Stimulated activated CD4-positive, alpha-beta T cell treated with anti-CD3 and anti-CD28 coated beads, Interleukin-2, amount 100 ng/mL, for 24 hours (primary cell): ENCODE measurements around the gene IQCE.

Source experiments
- DNase-seq, 2 donors: peaks; one replicate each; pipeline ENCODE4 v3.0.0-alpha.2; 2020

Gene IQCE

GRCh38 chr7:2558629-2559282 lies at the start of gene IQCE:
TSS of gene IQCE (plus strand) at chr7:2558979. CDS start at chr7:2559182, 203 bp downstream.
- DNase-seq: peak; percentile 92 to 94

- DNase-seq: no peak
Observed at GRCh38 chr7:2509298-2509906, 49.4 kb upstream of the IQCE start.

- DNase-seq: no peak
Observed at GRCh38 chr7:2510130-2510776, 48.5 kb upstream of the IQCE start.

- DNase-seq: peak; percentile 56 to 61
Observed at GRCh38 chr7:2510909-2511768, 47.6 kb upstream of the IQCE start.

GRCh38 chr7:2511769-2512168 lies 47.0 kb upstream of the IQCE start:
- no peak for DNase-seq

GRCh38 chr7:2512179-2512661 lies 46.6 kb upstream of the IQCE start:
- DNase-seq: no peak

- no peak for DNase-seq
Observed at GRCh38 chr7:2512713-2513112, 46.1 kb upstream of the IQCE start.

GRCh38 chr7:2513702-2514101 lies 45.1 kb upstream of the IQCE start:
- DNase-seq: no peak

- no peak for DNase-seq
Observed at GRCh38 chr7:2514473-2515423, 44.0 kb upstream of the IQCE start.

GRCh38 chr7:2515424-2516193 lies 43.2 kb upstream of the IQCE start:
- no peak for DNase-seq

GRCh38 chr7:2516194-2516555 lies 42.6 kb upstream of the IQCE start:
- no peak for DNase-seq

- DNase-seq: no peak
Observed at GRCh38 chr7:2517026-2517425, 41.8 kb upstream of the IQCE start.

- no peak for DNase-seq
Observed at GRCh38 chr7:2517678-2518507, 40.9 kb upstream of the IQCE start.

GRCh38 chr7:2518737-2519118 lies 40.1 kb upstream of the IQCE start:
- no peak for DNase-seq

GRCh38 chr7:2519119-2519930 lies 39.5 kb upstream of the IQCE start, which contains the start of gene LFNG:
TSS of gene LFNG (plus strand) at chr7:2519774. CDS start at chr7:2519862, 88 bp downstream.
- peak; percentile 83 to 90 for DNase-seq

GRCh38 chr7:2520131-2520760 lies 38.5 kb upstream of the IQCE start:
- DNase-seq: peak in 1 of 2 donors; percentile 51

- no peak for DNase-seq
Observed at GRCh38 chr7:2520761-2521290, 38.0 kb upstream of the IQCE start.

- no peak for DNase-seq
Observed at GRCh38 chr7:2521341-2521745, 37.4 kb upstream of the IQCE start.
